NCI-H345 (cell line): ENCODE data around the gene TMTC4.
"Not testable (repeated sequence)": the region's sequence is repeated elsewhere in the genome, so short reads cannot be mapped to it uniquely, and the experiment has no call there.

Experiments used
- DNase-seq: peaks from one replicate; lab custom pipeline; 2025; lab: John Stamatoyannopoulos, UW

TMTC4 gene

DNA sequence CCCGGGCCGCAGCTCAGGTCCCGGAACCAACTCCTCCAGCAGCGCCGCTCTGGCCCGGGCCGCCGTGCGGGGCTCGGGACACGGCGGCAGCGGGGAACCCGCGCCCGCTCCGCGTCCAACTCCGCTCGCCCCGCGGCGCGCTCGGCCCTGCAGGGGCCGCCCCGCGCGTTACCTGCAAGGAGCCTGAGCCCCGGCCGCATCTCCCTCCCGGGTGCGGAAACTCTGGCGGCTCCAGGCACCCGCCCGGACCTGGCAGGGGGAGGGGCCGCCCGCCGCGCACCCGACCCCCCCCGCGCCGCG, at the start of gene TMTC4:
TSS of gene TMTC4 (minus strand) at position 224 of the 300 bp plus-strand sequence. CDS start 4,433 bp downstream, outside the sequence.
- DNase-seq = no peak

GRCh38 chr13:100722517-100722916, 47.9 kb upstream of the TMTC4 start:
- no peak for DNase-seq

GRCh38 chr13:100721885-100722512, 47.4 kb upstream of the TMTC4 start:
- peak; percentile 63 for DNase-seq

GRCh38 chr13:100715604-100716003, 41.0 kb upstream of the TMTC4 start:
- no peak for DNase-seq

- DNase-seq = no peak
Measured at GRCh38 chr13:100714478-100714877, 39.9 kb upstream of the TMTC4 start.

DNA sequence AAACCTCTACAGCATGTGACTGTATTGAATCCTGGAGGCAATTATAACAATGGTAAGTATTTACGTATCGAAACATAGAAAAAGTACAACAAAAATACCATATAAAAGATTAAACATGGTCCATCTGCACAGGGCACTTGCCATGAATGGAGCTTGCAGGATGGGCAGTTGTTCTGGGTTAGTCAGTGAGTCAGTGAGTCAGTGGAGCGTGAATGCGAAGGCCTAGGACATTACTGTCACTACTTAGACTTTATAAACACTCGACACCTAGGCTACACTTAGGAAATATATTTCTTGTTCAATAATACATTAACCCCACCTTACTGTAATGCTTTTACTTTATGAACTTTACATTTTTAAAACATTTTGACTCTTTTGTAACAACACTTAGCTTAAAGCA, 35.6 kb upstream of the TMTC4 start:
- DNase-seq = no peak

GRCh38 chr13:100707818-100708740, 33.5 kb upstream of the TMTC4 start:
- no peak for DNase-seq

DNA sequence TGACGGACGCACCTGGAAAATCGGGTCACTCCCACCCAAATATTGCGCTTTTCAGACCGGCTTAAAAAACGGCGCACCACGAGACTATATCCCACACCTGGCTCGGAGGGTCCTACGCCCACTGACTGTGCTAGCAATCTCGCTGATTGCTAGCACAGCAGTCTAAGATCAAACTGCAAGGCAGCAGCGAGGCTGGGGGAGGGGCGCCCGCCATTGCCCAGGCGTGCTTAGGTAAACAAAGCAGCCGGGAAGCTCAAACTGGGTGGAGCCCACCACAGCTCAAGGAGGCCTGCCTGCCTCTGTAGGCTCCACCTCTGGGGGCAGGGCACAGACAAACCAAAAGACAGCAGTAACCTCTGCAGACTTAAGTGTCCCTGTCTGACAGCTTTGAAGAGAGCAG, 23.7 kb upstream of the TMTC4 start:
- not testable (repeated sequence) for DNase-seq

DNA sequence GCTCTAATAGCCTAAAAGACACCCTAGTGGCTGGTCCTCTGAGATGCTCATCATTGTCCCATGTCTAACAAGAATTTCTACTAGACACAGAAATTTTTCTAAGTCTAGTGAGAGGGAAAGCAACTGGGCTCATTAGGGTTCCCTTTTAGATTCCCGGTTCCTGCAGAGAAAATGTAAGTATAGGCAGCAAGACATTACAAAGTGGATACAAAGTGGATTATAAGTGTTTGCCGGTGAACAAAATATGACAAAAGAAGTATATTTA, 20.8 kb upstream of the TMTC4 start:
- DNase-seq = no peak

GRCh38 chr13:100694722-100695508, 20.3 kb upstream of the TMTC4 start:
- no peak for DNase-seq

DNA sequence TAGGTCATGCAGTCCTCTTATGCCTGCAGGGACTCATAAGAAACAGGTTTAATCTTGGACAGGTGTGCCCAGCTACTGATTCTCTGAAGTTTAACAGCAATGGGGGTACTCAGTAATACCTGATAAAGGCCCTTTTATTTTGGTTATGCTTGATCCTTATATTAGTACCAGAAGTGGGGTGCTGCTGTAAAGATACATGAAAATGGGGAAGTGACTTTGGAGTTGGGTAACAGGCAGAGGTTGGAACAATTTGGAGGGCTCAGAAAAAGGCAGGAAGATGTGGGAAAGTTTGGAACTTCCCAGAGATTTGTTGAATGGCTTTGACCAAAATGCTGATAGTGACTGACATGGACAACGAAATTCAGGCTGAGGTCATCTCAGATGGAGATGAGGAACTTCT, 14.6 kb upstream of the TMTC4 start:
- DNase-seq = no peak

GRCh38 chr13:100680131-100680530, 5.5 kb upstream of the TMTC4 start:
- no peak for DNase-seq

DNA sequence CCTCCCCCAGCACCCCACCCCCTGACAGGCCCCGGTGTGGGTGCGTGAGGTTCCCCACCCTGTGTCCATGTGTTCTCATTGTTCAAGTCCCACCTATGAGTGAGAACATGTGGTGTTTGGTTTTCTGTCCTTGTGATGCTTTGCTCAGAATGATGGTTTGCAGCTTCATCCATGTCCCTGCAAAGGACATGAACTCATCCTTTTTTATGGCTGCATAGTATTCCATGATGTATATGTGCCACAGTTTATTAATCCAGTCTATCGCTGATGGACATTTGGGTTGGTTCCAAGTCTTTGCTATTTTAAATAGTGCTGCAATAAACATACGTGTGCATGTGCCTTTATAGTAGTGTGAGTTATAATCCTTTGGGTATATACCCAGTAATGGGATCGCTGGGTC, 2.5 kb upstream of the TMTC4 start:
- DNase-seq = not testable (repeated sequence)

DNA sequence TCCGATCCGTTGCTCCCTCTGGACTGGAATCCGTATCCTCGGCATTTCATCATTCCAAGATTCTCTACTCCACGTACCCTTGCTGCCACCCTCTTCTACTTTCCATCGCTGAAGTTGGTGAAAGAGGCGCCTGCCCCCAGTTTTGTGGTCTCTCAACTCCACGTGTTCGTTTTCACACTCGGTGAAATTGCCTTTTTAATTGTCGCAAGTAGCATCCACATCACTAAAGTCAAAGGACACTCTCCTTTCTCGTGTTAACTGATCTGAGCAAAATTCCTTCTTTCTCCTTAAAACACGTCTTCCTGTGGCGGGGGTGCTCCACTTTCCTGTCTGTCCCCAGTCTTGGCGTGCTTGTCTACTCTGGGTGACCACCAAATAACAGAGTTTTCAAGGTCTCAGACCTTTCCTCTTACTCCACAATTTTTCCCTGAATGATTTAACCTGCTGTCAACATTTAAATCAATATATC, 1.1 kb upstream of the TMTC4 start:
- DNase-seq = no peak

DNA sequence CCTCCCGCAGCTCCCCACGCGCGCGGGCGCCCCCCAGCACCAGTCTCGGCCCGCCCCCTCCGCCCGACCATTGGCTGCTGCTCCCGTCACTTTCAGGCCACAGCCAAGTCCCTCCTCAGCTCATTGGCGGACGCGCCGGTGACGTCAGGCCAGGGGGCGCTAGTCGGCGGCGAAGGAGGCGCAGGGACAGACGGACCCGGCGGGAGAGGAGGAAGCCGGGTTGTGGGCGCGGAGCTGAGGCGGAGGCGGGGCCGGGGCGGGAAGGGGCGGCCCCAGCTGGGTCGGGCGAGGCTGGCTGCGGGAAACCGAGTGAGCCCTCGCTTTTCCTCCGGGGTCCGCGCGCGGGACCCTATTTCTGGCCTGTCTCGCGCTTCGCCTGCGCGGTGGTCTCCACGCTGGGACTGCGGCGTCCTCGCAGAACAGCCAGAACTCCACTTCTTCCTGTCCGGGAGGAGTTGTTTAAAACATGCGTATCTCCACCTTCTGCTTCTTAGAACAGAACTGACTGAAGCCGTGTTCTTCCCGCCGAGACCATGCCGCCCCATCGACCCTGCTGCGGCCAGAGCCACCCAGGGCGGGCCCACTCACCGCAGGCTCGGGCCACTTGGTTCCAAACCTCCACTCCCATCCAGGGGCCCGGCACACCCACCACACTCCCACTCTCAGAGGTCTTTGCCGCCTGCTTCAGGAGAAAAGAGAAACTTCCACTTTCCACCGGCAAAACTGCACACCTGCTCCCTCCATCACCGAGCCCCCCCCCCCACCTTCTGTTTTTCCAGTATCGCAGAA, 471 bp upstream of the TMTC4 start:
- peak; percentile 99 for DNase-seq

DNA sequence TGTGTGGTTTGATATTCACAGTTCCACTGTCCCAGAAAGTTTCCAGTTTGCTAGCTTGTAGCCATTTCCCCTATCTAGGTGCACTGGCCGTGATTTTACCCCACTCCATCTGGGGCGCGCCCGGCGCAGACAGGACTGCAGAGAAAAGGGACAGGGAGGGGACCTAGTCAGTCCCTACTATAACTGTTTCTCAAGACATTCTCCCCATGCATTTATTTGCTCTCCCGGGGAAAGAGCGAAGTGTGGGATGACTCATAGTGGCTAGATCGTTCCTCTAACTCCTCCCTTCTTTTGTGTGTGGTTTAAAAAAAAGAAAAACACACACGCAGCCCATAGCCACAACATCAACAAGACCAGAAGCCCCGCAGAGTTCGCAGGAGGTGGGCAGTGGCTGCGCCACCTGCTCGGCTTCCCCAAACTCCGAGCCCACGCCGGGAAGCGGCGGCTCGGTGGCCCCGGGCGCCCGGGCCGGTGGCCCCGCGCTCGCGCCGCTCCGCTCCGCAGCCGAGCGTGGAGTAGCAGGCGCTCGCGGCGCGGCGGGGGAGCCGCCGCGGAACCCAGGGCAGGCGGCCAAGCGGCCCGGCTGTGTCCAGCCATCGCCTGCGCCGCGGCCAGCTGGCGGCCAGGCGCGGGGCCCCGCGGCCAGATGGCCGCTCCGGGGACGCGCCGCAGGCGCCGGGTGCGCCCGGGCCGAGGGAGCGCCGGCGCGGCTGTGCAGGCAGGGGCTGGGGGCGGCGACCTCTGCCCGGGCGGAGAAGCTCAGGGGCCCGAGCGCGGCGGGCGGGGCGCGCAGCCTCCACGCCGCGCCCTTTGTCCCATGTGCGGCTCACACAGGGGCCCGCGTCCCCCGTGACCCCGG, 653 bp downstream of the TMTC4 start:
- DNase-seq = peak; percentile 57

GRCh38 chr13:100673376-100673712, 1.3 kb downstream of the TMTC4 start:
- no peak for DNase-seq

GRCh38 chr13:100671389-100672182, 3.0 kb downstream of the TMTC4 start:
- DNase-seq = no peak

GRCh38 chr13:100668408-100668807, 6.2 kb downstream of the TMTC4 start:
- no peak for DNase-seq

DNA sequence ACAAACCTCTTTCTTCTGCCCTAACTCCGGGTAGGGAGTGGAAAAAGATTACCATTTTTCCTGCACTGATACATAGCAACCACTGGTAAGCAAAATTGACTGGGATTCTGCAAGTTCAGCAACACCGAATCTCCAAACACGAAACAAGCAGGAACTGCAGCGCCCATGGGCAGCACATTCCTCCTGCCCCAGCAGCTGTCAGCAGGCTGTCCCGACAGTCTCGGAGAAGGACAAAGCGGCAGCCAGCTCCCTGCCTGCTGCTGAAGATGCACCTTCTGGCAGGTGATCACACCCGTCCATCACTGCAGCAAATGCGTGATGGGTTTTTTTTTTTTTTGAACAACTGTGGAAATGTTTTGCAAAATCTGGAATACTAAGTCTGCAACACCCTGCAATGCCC, 6.7 kb downstream of the TMTC4 start:
- no peak for DNase-seq
